Thyroid gland (tissue), 4 donors: ENCODE results near the gene GAL3ST1.

ENCODE experiments used
- POLR2A ChIP-seq, 2 donors: fragments of 450-650 bp; IDR thresholded peaks; one replicate each; pipeline ENCODE4 v1.6.1; 2017; ENCODE audit warnings: antibody characterized with exemption in 2 of 2, mild to moderate bottlenecking in 2 of 2, moderate library complexity in 1 of 2
- TF ChIP-seq, protein P1 (sequence below), 6 experiments: fragments of 200-600 bp in 3 of 6; fragments of 450-650 bp in 3 of 6; sonication (generic) in 3 of 6; IDR thresholded peaks; one replicate each; pipeline ENCODE4 v1.5.1; 2016 to 2019; ENCODE audit warnings: antibody characterized with exemption in 6 of 6, mild to moderate bottlenecking in 2 of 6, inconsistent platforms in 1 of 6, moderate library complexity in 1 of 6

DNA sequence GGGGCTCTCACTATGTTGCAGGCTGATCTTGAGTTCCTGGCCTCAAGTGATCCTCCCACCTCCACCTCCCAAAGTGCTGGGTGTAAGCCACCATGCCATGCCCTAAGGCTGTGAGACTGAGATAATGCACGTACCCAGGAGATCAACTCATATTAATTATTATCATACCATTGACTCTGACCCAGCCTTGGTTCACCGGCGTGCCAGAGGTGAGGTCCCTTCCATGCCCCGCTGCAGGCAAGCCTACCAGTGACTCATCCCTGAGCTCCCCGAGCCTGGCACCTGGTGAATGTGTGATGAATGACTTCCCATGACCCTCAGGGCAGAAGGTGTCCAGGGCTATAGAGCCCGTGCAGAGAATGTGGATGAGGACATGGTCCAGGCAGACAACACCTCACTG lies 12.1 kb downstream of the GAL3ST1 start:
- TF ChIP-seq, protein P1, sequence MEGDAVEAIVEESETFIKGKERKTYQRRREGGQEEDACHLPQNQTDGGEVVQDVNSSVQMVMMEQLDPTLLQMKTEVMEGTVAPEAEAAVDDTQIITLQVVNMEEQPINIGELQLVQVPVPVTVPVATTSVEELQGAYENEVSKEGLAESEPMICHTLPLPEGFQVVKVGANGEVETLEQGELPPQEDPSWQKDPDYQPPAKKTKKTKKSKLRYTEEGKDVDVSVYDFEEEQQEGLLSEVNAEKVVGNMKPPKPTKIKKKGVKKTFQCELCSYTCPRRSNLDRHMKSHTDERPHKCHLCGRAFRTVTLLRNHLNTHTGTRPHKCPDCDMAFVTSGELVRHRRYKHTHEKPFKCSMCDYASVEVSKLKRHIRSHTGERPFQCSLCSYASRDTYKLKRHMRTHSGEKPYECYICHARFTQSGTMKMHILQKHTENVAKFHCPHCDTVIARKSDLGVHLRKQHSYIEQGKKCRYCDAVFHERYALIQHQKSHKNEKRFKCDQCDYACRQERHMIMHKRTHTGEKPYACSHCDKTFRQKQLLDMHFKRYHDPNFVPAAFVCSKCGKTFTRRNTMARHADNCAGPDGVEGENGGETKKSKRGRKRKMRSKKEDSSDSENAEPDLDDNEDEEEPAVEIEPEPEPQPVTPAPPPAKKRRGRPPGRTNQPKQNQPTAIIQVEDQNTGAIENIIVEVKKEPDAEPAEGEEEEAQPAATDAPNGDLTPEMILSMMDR (IDR thresholded peaks at IDR 0.05), result no peak
- TF ChIP-seq POLR2A (IDR thresholded peaks at IDR 0.05), result no peak
